ENCODE results near the gene SFXN1. TPM values are rescaled to one million over a fixed set of nuclear protein-coding genes. Genes with fewer than 3 reads are reported as not detected.

Gene SFXN1
- total RNA-seq, 1 donor from 2014 or later = 49.9 TPM

GRCh38 chr5:175466700-175467318, 11.6 kb upstream of the SFXN1 start:
- no peak for DNase-seq (ENCODE audit: low read depth)
- TF ChIP-seq CTCF (conservative IDR thresholded peaks at IDR 0.05; ENCODE audit: low read depth, low read length) = no peak
- no peak overlapping the region for H3K4me3 ChIP-seq (ENCODE audit: low read depth, low read length)

DNA sequence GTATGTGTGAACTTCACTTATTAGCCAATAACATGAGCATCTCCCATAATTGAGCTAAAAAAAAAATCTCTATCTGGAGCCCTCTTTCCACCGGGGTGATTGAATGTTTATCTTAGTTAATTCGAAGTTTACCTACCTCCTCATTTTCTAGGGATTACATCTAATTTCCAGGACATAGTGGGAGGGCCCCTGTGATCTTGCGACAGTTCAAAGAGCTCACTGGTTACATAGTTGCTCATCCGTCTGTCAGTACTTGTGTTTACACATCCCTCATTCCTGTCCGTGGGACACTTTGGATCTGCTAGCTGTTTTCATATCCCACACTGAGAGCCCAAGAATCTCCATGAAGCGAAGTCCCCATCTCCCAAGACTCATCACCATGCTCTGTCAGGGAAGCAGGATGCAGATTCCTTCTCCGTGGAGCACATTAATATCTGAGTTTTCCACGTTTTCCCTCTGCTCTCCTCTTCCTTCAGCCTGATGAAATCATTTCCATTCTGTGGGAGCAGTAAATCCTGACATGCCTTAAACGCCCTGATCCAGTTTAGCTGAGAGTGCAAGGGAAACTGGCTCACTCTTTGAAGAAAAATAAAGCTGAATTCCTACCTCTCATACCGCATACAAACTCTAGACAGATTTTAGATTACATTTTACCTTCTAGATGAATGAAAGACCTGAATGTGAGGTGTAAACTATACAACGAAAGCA, 10.2 kb upstream of the SFXN1 start:
- DNase-seq (ENCODE audit: low read depth) = no peak
- no peak for TF ChIP-seq CTCF (conservative IDR thresholded peaks at IDR 0.05; ENCODE audit: low read depth, low read length)
- H3K4me3 ChIP-seq (ENCODE audit: low read depth, low read length) = no peak overlapping the region

GRCh38 chr5:175468892-175469291, 9.5 kb upstream of the SFXN1 start:
- no peak for DNase-seq (ENCODE audit: low read depth)
- no peak overlapping the region for H3K4me3 ChIP-seq (ENCODE audit: low read depth, low read length)
- TF ChIP-seq CTCF (conservative IDR thresholded peaks at IDR 0.05; ENCODE audit: low read depth, low read length) = no peak

GRCh38 chr5:175469916-175470315, 8.4 kb upstream of the SFXN1 start:
- TF ChIP-seq CTCF (conservative IDR thresholded peaks at IDR 0.05; ENCODE audit: low read depth, low read length) = no peak
- H3K4me3 ChIP-seq (ENCODE audit: low read depth, low read length) = no peak overlapping the region
- no peak for DNase-seq (ENCODE audit: low read depth)

- TF ChIP-seq CTCF (conservative IDR thresholded peaks at IDR 0.05; ENCODE audit: low read depth, low read length) = no peak
- H3K4me3 ChIP-seq (ENCODE audit: low read depth, low read length) = no peak overlapping the region
- DNase-seq (ENCODE audit: low read depth) = no peak
Observed at GRCh38 chr5:175470781-175471180, 7.6 kb upstream of the SFXN1 start.

DNA sequence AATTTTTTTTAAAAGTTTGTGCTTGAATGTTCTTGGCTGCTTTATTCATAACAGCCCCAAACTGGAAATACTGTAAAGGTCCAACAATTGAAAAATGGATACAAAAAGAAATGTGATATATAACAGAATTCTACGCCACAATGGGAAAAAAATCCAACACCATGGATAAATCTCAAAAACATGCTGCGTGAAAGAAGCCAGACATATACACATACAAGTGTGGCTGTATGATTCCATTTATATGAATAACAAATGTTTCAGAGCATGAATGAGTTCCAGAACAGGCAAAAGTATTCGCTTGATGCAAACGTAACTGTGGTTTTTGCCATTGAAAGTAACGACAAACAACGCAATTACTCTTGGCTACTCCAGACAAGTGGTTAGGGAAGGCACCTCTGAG, 7.2 kb upstream of the SFXN1 start:
- TF ChIP-seq CTCF (conservative IDR thresholded peaks at IDR 0.05; ENCODE audit: low read depth, low read length) = no peak
- DNase-seq (ENCODE audit: low read depth) = no peak
- H3K4me3 ChIP-seq (ENCODE audit: low read depth, low read length) = no peak overlapping the region

GRCh38 chr5:175471628-175472027, 6.7 kb upstream of the SFXN1 start:
- no peak overlapping the region for H3K4me3 ChIP-seq (ENCODE audit: low read depth, low read length)
- no peak for DNase-seq (ENCODE audit: low read depth)
- TF ChIP-seq CTCF (conservative IDR thresholded peaks at IDR 0.05; ENCODE audit: low read depth, low read length) = no peak
